Activated CD4-positive, alpha-beta T cell treated with anti-CD3 and anti-CD28 coated beads for 36 hours (primary cell): ENCODE data around the gene ART3. TPM values are rescaled to one million over a fixed set of nuclear protein-coding genes. Genes with fewer than 3 reads are reported as not detected.

ENCODE experiments used
- ATAC-seq: fragments of 200-7000 bp; cut with Tn5 transposase; one replicate; pipeline ENCODE4 v1.10.0; 2021; ENCODE audit warnings: mild to moderate bottlenecking, moderate library complexity
- CTCF ChIA-PET: fragments of 350-600 bp; sonication (Branson Sonifier 250); formaldehyde crosslinking; loops from one replicate; lab custom pipeline; 2021; ENCODE audit warnings: antibody characterized with exemption; lab: Charles Lee
- POLR2A ChIA-PET: fragments of 350-600 bp; sonication (Branson Sonifier 250); formaldehyde crosslinking; loops from one replicate; lab custom pipeline; 2021; ENCODE audit warnings: antibody characterized with exemption, inconsistent platforms; lab: Charles Lee
- DNase-seq: peaks from one replicate; pipeline ENCODE4 v3.0.0-alpha.2; 2020
- H3K27ac Mint-ChIP-seq: one replicate; pipeline ENCODE4 v1.8.0; 2021; ENCODE audit warnings: mixed read lengths
- H3K27me3 Mint-ChIP-seq: one replicate; pipeline ENCODE4 v1.8.0; 2021; ENCODE audit warnings: mixed read lengths
- H3K36me3 Mint-ChIP-seq: one replicate; pipeline ENCODE4 v1.8.0; 2021; ENCODE audit warnings: low read depth, mixed read lengths
- H3K4me1 Mint-ChIP-seq: one replicate; pipeline ENCODE4 v1.8.0; 2021; ENCODE audit warnings: mixed read lengths
- H3K4me3 Mint-ChIP-seq: one replicate; pipeline ENCODE4 v1.8.0; 2021; ENCODE audit warnings: mild to moderate bottlenecking, moderate library complexity, mixed read lengths
- H3K9me3 Mint-ChIP-seq: one replicate; pipeline ENCODE4 v1.8.0; 2021; ENCODE audit warnings: low read depth, mixed read lengths
- intact Hi-C, 2 experiments: fragments of 100-400 bp; cut with DNase I in 1 of 2; cut with micrococcal nuclease in 1 of 2; formaldehyde crosslinking; loops; one replicate each; pipeline versions ENCODE4 v1.14.2 to v1.15.1; 2022 to 2024; cut with DNase I, micrococcal nuclease
- total RNA-seq, 2 experiments: library from RNA; stranded (reverse); gene quantifications; one replicate each; pipeline ENCODE4 v1.2.3, GENCODE V29; 2021

ART3 gene
- total RNA-seq, 2 experiments from 2014 or later, result not detected

GRCh38 chr4:76095568-76095967 lies 21.1 kb downstream of the ART3 start:
- DNase-seq (no peak), ATAC-seq (no peak)
- Mint-ChIP-seq H3K9me3 (no peaks in the 10 kb centered on the region), H3K4me1 (no peaks in the 10 kb centered on the region), H3K27ac (no peak overlapping the region), H3K36me3 (no peaks in the 10 kb centered on the region), H3K4me3 (no peak overlapping the region), H3K27me3 (peaks cover 2% of the 10 kb centered on the region)
- intact Hi-C loops, result no loop called here
- POLR2A ChIA-PET, result interaction anchor here (0.6 kb wide), 1 partner anchor 33 kb away, joined by 6 read pairs; no protein-coding TSS in a partner anchor
- CTCF ChIA-PET, result interaction anchor here (0.7 to 2.1 kb wide), 2 partner anchors 11 to 100 kb away, joined by 3 to 7 read pairs; no protein-coding TSS in a partner anchor

- no peak for DNase-seq
- H3K4me3 Mint-ChIP-seq, result no peak overlapping the region
- intact Hi-C loops, result no loop called here
- peaks cover 2% of the 10 kb centered on the region for H3K27me3 Mint-ChIP-seq
- H3K27ac Mint-ChIP-seq, result no peak overlapping the region
- H3K36me3 Mint-ChIP-seq, result no peaks in the 10 kb centered on the region
- POLR2A ChIA-PET, result no interaction called here
- H3K4me1 Mint-ChIP-seq, result no peaks in the 10 kb centered on the region
- no peaks in the 10 kb centered on the region for H3K9me3 Mint-ChIP-seq
- CTCF ChIA-PET, result interaction anchor here (0.7 kb wide), 1 partner anchor 12 kb away, joined by 3 read pairs; no protein-coding TSS in a partner anchor
- ATAC-seq, result no peak
Measured at GRCh38 chr4:76096076-76096475, 21.6 kb downstream of the ART3 start.

- no peaks in the 10 kb centered on the region for H3K27me3 Mint-ChIP-seq
- ChIA-PET CTCF (interaction anchor here (0.7 to 2.9 kb wide), 3 partner anchors 21 to 200 kb away, joined by 4 to 9 read pairs (median 6); no protein-coding TSS in a partner anchor), POLR2A (no interaction called here)
- intact Hi-C loops, result loop anchor here in 1 of 2 experiments (10.0 kb wide), 1 partner anchor 351 kb away; no protein-coding TSS in a partner anchor
- no peaks in the 10 kb centered on the region for H3K36me3 Mint-ChIP-seq
- no peak for ATAC-seq
- no peak for DNase-seq
- no peaks in the 10 kb centered on the region for H3K9me3 Mint-ChIP-seq
- no peak overlapping the region for H3K27ac Mint-ChIP-seq
- no peaks in the 10 kb centered on the region for H3K4me1 Mint-ChIP-seq
- H3K4me3 Mint-ChIP-seq, result no peak overlapping the region
Measured at GRCh38 chr4:76105652-76106051, 31.1 kb downstream of the ART3 start.

GRCh38 chr4:76106442-76106841 lies 31.9 kb downstream of the ART3 start:
- Mint-ChIP-seq H3K27me3 (no peaks in the 10 kb centered on the region), H3K9me3 (peaks cover 2% of the 10 kb centered on the region), H3K27ac (no peak overlapping the region), H3K36me3 (peaks cover 2% of the 10 kb centered on the region), H3K4me1 (no peaks in the 10 kb centered on the region), H3K4me3 (no peak overlapping the region)
- CTCF ChIA-PET, result interaction anchor here (1.4 to 2.9 kb wide), 2 partner anchors 22 to 111 kb away, joined by 6 to 9 read pairs; no protein-coding TSS in a partner anchor
- POLR2A ChIA-PET, result no interaction called here
- DNase-seq, result no peak
- ATAC-seq, result no peak
- intact Hi-C loops, result loop anchor here in 1 of 2 experiments (10.0 kb wide), 1 partner anchor 352 kb away; no protein-coding TSS in a partner anchor

- CTCF ChIA-PET, result interaction anchor here (1.0 kb wide), 1 partner anchor 112 kb away, joined by 4 read pairs; no protein-coding TSS in a partner anchor
- DNase-seq (no peak), ATAC-seq (no peak)
- Mint-ChIP-seq H3K9me3 (peaks cover 2% of the 10 kb centered on the region), H3K36me3 (peaks cover 10% of the 10 kb centered on the region), H3K4me3 (no peak overlapping the region), H3K27ac (no peak overlapping the region), H3K27me3 (no peaks in the 10 kb centered on the region), H3K4me1 (no peaks in the 10 kb centered on the region)
- POLR2A ChIA-PET, result no interaction called here
- intact Hi-C loops, result loop anchor here in 1 of 2 experiments (10.0 kb wide), 1 partner anchor 354 kb away; no protein-coding TSS in a partner anchor
Measured at GRCh38 chr4:76108467-76109181, 34.1 kb downstream of the ART3 start.

- CTCF ChIA-PET, result no interaction called here
- Mint-ChIP-seq H3K27ac (no peak overlapping the region), H3K36me3 (peaks cover 58% of the 10 kb centered on the region), H3K4me1 (no peaks in the 10 kb centered on the region), H3K4me3 (no peak overlapping the region), H3K27me3 (no peaks in the 10 kb centered on the region), H3K9me3 (no peaks in the 10 kb centered on the region)
- POLR2A ChIA-PET, result no interaction called here
- ATAC-seq, result no peak
- intact Hi-C loops, result no loop called here
- no peak for DNase-seq
Measured at GRCh38 chr4:76116821-76117220, 42.3 kb downstream of the ART3 start.

- Mint-ChIP-seq H3K9me3 (no peaks in the 10 kb centered on the region), H3K4me1 (no peaks in the 10 kb centered on the region), H3K27me3 (no peaks in the 10 kb centered on the region), H3K36me3 (peaks cover 60% of the 10 kb centered on the region), H3K4me3 (no peak overlapping the region), H3K27ac (no peak overlapping the region)
- POLR2A ChIA-PET, result no interaction called here
- no peak for DNase-seq
- intact Hi-C loops, result no loop called here
- no peak for ATAC-seq
- CTCF ChIA-PET, result no interaction called here
Measured at GRCh38 chr4:76117536-76117935, 43.0 kb downstream of the ART3 start.

GRCh38 chr4:76120199-76120598 lies 45.7 kb downstream of the ART3 start:
- ATAC-seq (no peak), DNase-seq (no peak)
- H3K27ac Mint-ChIP-seq, result no peak overlapping the region
- peaks cover 68% of the 10 kb centered on the region for H3K36me3 Mint-ChIP-seq
- H3K4me3 Mint-ChIP-seq, result no peak overlapping the region
- H3K9me3 Mint-ChIP-seq, result no peaks in the 10 kb centered on the region
- CTCF ChIA-PET, result interaction anchor here (1.0 kb wide), 2 partner anchors 33 to 35 kb away, joined by 3 to 6 read pairs; no protein-coding TSS in a partner anchor
- no peaks in the 10 kb centered on the region for H3K27me3 Mint-ChIP-seq
- intact Hi-C loops, result no loop called here
- no peaks in the 10 kb centered on the region for H3K4me1 Mint-ChIP-seq
- POLR2A ChIA-PET, result interaction anchor here (0.6 to 0.7 kb wide), 4 partner anchors 45 to 1084 kb away, joined by 3 to 7 read pairs (median 5); no protein-coding TSS in a partner anchor

- Mint-ChIP-seq H3K4me1 (no peaks in the 10 kb centered on the region), H3K27ac (no peak overlapping the region), H3K36me3 (peaks cover 54% of the 10 kb centered on the region), H3K4me3 (no peak overlapping the region), H3K9me3 (no peaks in the 10 kb centered on the region), H3K27me3 (no peaks in the 10 kb centered on the region)
- no peak for DNase-seq
- ATAC-seq, result no peak
- POLR2A ChIA-PET, result no interaction called here
- CTCF ChIA-PET, result no interaction called here
- intact Hi-C loops, result no loop called here
Measured at GRCh38 chr4:76125816-76126215, 51.3 kb downstream of the ART3 start.

GRCh38 chr4:76127754-76128153 lies 53.2 kb downstream of the ART3 start:
- Mint-ChIP-seq H3K27ac (no peak overlapping the region), H3K4me1 (no peaks in the 10 kb centered on the region), H3K4me3 (no peak overlapping the region), H3K27me3 (no peaks in the 10 kb centered on the region), H3K36me3 (peaks cover 50% of the 10 kb centered on the region), H3K9me3 (no peaks in the 10 kb centered on the region)
- no peak for DNase-seq
- ATAC-seq, result no peak
- ChIA-PET CTCF (no interaction called here), POLR2A (no interaction called here)
- intact Hi-C loops, result no loop called here

- no peaks in the 10 kb centered on the region for H3K27me3 Mint-ChIP-seq
- H3K27ac Mint-ChIP-seq, result no peak overlapping the region
- POLR2A ChIA-PET, result no interaction called here
- ATAC-seq, result no peak
- peaks cover 27% of the 10 kb centered on the region for H3K4me1 Mint-ChIP-seq
- intact Hi-C loops, result no loop called here
- H3K36me3 Mint-ChIP-seq, result peaks cover 53% of the 10 kb centered on the region
- no peaks in the 10 kb centered on the region for H3K9me3 Mint-ChIP-seq
- CTCF ChIA-PET, result no interaction called here
- DNase-seq, result no peak
- no peak overlapping the region for H3K4me3 Mint-ChIP-seq
Measured at GRCh38 chr4:76141241-76141640, 66.7 kb downstream of the ART3 start.

GRCh38 chr4:76144546-76144945 lies 70.0 kb downstream of the ART3 start:
- Mint-ChIP-seq H3K27ac (no peak overlapping the region), H3K27me3 (no peaks in the 10 kb centered on the region), H3K4me1 (peaks cover 32% of the 10 kb centered on the region), H3K4me3 (no peak overlapping the region), H3K36me3 (peaks cover 41% of the 10 kb centered on the region), H3K9me3 (no peaks in the 10 kb centered on the region)
- ChIA-PET POLR2A (no interaction called here), CTCF (interaction anchor here (1.7 kb wide), 1 partner anchor 149 kb away, joined by 4 read pairs; no protein-coding TSS in a partner anchor)
- intact Hi-C loops, result no loop called here
- DNase-seq (no peak), ATAC-seq (no peak)
